WTC11 (cell line): Measurements from ENCODE around the gene DYRK1A. TPM values are rescaled to one million over a fixed set of nuclear protein-coding genes. Genes with fewer than 3 reads are reported as not detected.
"Not testable (repeated sequence)": the region's sequence is repeated elsewhere in the genome, so short reads cannot be mapped to it uniquely, and the experiment has no call there.

Experiments used
- ATAC-seq: fragments of 200-7000 bp; cut with Tn5 transposase; 2 replicates; pipeline ENCODE4 v1.10.0; 2021; ENCODE audit warnings: mild to moderate bottlenecking, moderate library complexity
- CTCF ChIA-PET: fragments of 300-600 bp; sonication (Branson Sonifier 250); formaldehyde crosslinking; loops from one replicate; lab custom pipeline; 2021; ENCODE audit warnings: antibody characterized with exemption; lab: Charles Lee
- POLR2A ChIA-PET: fragments of 350-600 bp; sonication (Branson Sonifier 250); formaldehyde crosslinking; loops from one replicate; lab custom pipeline; 2021; ENCODE audit warnings: antibody characterized with exemption; lab: Charles Lee
- DNase-seq: peaks from one replicate; pipeline ENCODE4 v3.0.0; 2021; ENCODE audit warnings: low spot score
- H3K27ac Mint-ChIP-seq: 2 replicates; pipeline ENCODE4 v1.8.0; 2021; ENCODE audit warnings: mixed read lengths
- H3K27me3 Mint-ChIP-seq: 2 replicates; pipeline ENCODE4 v1.8.0; 2021; ENCODE audit warnings: low read depth, mild to moderate bottlenecking, moderate library complexity, mixed read lengths
- H3K36me3 Mint-ChIP-seq: 2 replicates; pipeline ENCODE4 v1.8.0; 2021; ENCODE audit warnings: mixed read lengths
- H3K4me1 Mint-ChIP-seq: 2 replicates; pipeline ENCODE4 v1.8.0; 2022; ENCODE audit warnings: mixed read lengths
- H3K4me3 Mint-ChIP-seq: 2 replicates; pipeline ENCODE4 v1.8.0; 2021; ENCODE audit warnings: mild to moderate bottlenecking, moderate library complexity, mixed read lengths
- H3K9me3 Mint-ChIP-seq: 2 replicates; pipeline ENCODE4 v1.8.0; 2021; ENCODE audit warnings: mixed read lengths
- FOXK1 ChIP-seq: sonication (generic); formaldehyde crosslinking; IDR thresholded peaks from 2 replicates; pipeline ENCODE4 v1.8.0; 2022; ENCODE audit warnings: mild to moderate bottlenecking, moderate library complexity, missing genetic modification reagents
- FOXP1 ChIP-seq: sonication (generic); formaldehyde crosslinking; IDR thresholded peaks from 2 replicates; pipeline ENCODE4 v1.8.0; 2022; ENCODE audit warnings: missing genetic modification reagents, mild to moderate bottlenecking, moderate library complexity, borderline replicate concordance
- FOXP4 ChIP-seq: sonication (generic); formaldehyde crosslinking; IDR thresholded peaks from 2 replicates; pipeline ENCODE4 v1.8.0; 2022; ENCODE audit warnings: mild to moderate bottlenecking, missing genetic modification reagents
- NFYB ChIP-seq: sonication (generic); formaldehyde crosslinking; conservative IDR thresholded peaks from 2 replicates; pipeline ENCODE4 v1.8.0; 2022; ENCODE audit warnings: low read depth, missing genetic modification reagents
- PRDM15 ChIP-seq: sonication (generic); formaldehyde crosslinking; IDR thresholded peaks from 2 replicates; pipeline ENCODE4 v1.8.0; 2022; ENCODE audit warnings: missing genetic modification reagents
- ZBTB43 ChIP-seq: sonication (generic); formaldehyde crosslinking; IDR thresholded peaks from 2 replicates; pipeline ENCODE4 v1.8.1; 2023; ENCODE audit warnings: mild to moderate bottlenecking, missing genetic modification reagents
- ZNF671 ChIP-seq: fragments of 250-450 bp; sonication (Bioruptor Pico); IDR thresholded peaks from 2 replicates; pipeline ENCODE4 v1.8.0; 2021; ENCODE audit warnings: mild to moderate bottlenecking
- total RNA-seq: library from RNA; stranded (reverse); gene quantifications from 3 replicates; pipeline ENCODE4 v1.2.3, GENCODE V29; 2021
- TF ChIP-seq, protein P1 (sequence below): sonication (generic); formaldehyde crosslinking; IDR thresholded peaks from 2 replicates; pipeline ENCODE4 v1.8.0; 2023; ENCODE audit warnings: missing genetic modification reagents, mild to moderate bottlenecking, borderline replicate concordance
- TF ChIP-seq, protein P2 (sequence below): sonication (generic); formaldehyde crosslinking; IDR thresholded peaks from 2 replicates; pipeline ENCODE4 v1.8.1; 2022; ENCODE audit warnings: low read depth, mild to moderate bottlenecking, moderate library complexity, missing genetic modification reagents, borderline replicate concordance
- TF ChIP-seq, protein P3 (sequence below): sonication (generic); formaldehyde crosslinking; IDR thresholded peaks from 2 replicates; pipeline ENCODE4 v1.8.0; 2022; ENCODE audit warnings: mild to moderate bottlenecking, missing genetic modification reagents

The DYRK1A gene
- total RNA-seq, 1 experiment from 2014 or later: 56.5 TPM

- TF ChIP-seq, protein P1, sequence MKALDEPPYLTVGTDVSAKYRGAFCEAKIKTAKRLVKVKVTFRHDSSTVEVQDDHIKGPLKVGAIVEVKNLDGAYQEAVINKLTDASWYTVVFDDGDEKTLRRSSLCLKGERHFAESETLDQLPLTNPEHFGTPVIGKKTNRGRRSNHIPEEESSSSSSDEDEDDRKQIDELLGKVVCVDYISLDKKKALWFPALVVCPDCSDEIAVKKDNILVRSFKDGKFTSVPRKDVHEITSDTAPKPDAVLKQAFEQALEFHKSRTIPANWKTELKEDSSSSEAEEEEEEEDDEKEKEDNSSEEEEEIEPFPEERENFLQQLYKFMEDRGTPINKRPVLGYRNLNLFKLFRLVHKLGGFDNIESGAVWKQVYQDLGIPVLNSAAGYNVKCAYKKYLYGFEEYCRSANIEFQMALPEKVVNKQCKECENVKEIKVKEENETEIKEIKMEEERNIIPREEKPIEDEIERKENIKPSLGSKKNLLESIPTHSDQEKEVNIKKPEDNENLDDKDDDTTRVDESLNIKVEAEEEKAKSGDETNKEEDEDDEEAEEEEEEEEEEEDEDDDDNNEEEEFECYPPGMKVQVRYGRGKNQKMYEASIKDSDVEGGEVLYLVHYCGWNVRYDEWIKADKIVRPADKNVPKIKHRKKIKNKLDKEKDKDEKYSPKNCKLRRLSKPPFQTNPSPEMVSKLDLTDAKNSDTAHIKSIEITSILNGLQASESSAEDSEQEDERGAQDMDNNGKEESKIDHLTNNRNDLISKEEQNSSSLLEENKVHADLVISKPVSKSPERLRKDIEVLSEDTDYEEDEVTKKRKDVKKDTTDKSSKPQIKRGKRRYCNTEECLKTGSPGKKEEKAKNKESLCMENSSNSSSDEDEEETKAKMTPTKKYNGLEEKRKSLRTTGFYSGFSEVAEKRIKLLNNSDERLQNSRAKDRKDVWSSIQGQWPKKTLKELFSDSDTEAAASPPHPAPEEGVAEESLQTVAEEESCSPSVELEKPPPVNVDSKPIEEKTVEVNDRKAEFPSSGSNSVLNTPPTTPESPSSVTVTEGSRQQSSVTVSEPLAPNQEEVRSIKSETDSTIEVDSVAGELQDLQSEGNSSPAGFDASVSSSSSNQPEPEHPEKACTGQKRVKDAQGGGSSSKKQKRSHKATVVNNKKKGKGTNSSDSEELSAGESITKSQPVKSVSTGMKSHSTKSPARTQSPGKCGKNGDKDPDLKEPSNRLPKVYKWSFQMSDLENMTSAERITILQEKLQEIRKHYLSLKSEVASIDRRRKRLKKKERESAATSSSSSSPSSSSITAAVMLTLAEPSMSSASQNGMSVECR (CRISPR knock-in tag): no peak
- TF ChIP-seq NFYB (CRISPR knock-in tag) (no peak), ZBTB43 (no peak), PRDM15 (no peak), FOXP4 (CRISPR knock-in tag) (no peak)
Observed at GRCh38 chr21:37538971-37539590, 172.5 kb downstream of the DYRK1A start (continued).

GRCh38 chr21:37541128-37541527 lies 174.6 kb downstream of the DYRK1A start:
- Mint-ChIP-seq H3K36me3 (peaks cover 15% of the 10 kb centered on the region), H3K4me1 (peaks cover 12% of the 10 kb centered on the region), H3K9me3 (peaks cover 46% of the 10 kb centered on the region)
- DNase-seq, H3K27ac Mint-ChIP-seq, CTCF ChIA-PET, POLR2A ChIA-PET, H3K4me3 Mint-ChIP-seq, ATAC-seq, H3K27me3 Mint-ChIP-seq: not testable (repeated sequence)

- Mint-ChIP-seq H3K4me1 (peaks cover 14% of the 10 kb centered on the region), H3K36me3 (0 out of 2 replicates have a peak, but pooled peaks cover 5% of the 10 kb centered on the region)
- TF ChIP-seq, protein P1 (CRISPR knock-in tag): no peak
- TF ChIP-seq, protein P2, sequence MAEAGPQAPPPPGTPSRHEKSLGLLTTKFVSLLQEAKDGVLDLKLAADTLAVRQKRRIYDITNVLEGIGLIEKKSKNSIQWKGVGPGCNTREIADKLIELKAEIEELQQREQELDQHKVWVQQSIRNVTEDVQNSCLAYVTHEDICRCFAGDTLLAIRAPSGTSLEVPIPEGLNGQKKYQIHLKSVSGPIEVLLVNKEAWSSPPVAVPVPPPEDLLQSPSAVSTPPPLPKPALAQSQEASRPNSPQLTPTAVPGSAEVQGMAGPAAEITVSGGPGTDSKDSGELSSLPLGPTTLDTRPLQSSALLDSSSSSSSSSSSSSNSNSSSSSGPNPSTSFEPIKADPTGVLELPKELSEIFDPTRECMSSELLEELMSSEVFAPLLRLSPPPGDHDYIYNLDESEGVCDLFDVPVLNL: no peak
- TF ChIP-seq, protein P3, sequence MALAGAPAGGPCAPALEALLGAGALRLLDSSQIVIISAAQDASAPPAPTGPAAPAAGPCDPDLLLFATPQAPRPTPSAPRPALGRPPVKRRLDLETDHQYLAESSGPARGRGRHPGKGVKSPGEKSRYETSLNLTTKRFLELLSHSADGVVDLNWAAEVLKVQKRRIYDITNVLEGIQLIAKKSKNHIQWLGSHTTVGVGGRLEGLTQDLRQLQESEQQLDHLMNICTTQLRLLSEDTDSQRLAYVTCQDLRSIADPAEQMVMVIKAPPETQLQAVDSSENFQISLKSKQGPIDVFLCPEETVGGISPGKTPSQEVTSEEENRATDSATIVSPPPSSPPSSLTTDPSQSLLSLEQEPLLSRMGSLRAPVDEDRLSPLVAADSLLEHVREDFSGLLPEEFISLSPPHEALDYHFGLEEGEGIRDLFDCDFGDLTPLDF (CRISPR knock-in tag): no peak
- no peak for TF ChIP-seq FOXK1 (CRISPR knock-in tag)
- no peak for TF ChIP-seq FOXP1 (CRISPR knock-in tag)
- TF ChIP-seq ZNF671 (CRISPR knock-in tag): no peak
- TF ChIP-seq, all 79 proteins: peak for 0
- ATAC-seq (no peak), DNase-seq (no peak)
- Mint-ChIP-seq H3K27ac (no peak overlapping the region), H3K9me3 (peaks cover 36% of the 10 kb centered on the region), H3K4me3 (no peak overlapping the region), H3K27me3 (no peaks in the 10 kb centered on the region)
- POLR2A ChIA-PET: no interaction called here
- CTCF ChIA-PET: no interaction called here
Observed at GRCh38 chr21:37542512-37542911, 175.9 kb downstream of the DYRK1A start.
